Superior temporal gyrus (tissue), 1 donor: ENCODE measurements around the gene CCDC187.

Source experiments
- DNase-seq: peaks from one replicate; pipeline ENCODE4 v3.0.0-alpha.2; 2016; ENCODE audit errors: extremely low spot score

Gene CCDC187

DNA sequence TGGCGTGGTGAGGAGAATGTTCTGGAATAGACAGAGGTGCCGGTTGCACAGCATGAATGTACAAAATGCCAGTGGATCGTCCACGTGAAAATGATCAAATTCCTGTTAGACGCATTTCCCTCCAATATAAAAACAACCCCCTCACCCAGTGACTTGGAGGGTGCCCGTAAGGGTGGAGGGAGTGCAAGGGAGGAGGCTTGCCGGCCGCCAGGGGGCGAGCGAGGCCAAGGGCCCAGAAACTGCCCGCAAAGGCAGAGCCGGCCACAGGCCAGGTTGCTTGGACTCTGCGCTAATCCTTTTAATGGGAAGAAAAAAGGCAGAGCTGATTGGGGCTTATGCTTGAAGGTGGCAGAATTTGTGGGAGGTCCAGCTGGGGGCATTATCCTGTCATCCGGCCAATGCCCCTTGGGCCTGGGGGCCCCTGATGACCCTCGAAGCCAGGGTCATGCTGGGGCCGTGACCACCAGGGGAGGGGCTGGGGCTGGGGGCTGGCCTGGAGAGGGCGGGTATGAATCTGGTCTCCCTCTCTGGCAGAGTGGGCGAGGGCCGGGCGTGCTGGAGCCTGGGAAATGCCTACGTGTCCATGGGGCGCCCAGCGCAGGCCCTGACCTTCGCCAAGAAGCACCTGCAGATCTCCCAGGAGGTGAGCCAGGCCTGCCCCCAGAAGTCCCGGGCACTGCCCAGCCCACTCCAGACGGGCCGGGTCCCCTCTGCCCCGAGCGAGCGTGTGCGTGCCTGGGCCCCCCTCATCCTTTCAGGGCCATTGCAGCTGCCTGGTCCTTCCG, 35.5 kb upstream of the CCDC187 start:
- peak; percentile 74 for DNase-seq

DNA sequence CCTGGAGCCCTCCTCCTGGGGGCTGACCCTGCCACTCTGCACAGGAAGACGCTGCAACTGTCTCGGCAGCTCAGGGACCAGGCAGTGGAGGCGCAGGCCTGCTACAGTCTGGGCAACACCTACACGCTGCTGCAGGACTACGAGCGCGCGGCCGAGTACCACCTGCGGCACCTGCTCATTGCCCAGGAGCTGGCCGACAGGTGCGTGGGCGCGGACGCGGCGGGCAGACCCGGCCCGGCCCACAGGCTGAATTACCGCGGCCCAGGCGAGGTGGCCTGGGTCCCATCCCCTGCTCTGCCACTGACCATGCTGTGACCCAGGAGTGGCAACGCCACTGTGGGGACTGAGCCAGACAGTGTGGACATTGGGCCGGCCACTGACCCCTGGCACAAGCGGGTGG, 34.6 kb upstream of the CCDC187 start:
- DNase-seq = no peak

DNA sequence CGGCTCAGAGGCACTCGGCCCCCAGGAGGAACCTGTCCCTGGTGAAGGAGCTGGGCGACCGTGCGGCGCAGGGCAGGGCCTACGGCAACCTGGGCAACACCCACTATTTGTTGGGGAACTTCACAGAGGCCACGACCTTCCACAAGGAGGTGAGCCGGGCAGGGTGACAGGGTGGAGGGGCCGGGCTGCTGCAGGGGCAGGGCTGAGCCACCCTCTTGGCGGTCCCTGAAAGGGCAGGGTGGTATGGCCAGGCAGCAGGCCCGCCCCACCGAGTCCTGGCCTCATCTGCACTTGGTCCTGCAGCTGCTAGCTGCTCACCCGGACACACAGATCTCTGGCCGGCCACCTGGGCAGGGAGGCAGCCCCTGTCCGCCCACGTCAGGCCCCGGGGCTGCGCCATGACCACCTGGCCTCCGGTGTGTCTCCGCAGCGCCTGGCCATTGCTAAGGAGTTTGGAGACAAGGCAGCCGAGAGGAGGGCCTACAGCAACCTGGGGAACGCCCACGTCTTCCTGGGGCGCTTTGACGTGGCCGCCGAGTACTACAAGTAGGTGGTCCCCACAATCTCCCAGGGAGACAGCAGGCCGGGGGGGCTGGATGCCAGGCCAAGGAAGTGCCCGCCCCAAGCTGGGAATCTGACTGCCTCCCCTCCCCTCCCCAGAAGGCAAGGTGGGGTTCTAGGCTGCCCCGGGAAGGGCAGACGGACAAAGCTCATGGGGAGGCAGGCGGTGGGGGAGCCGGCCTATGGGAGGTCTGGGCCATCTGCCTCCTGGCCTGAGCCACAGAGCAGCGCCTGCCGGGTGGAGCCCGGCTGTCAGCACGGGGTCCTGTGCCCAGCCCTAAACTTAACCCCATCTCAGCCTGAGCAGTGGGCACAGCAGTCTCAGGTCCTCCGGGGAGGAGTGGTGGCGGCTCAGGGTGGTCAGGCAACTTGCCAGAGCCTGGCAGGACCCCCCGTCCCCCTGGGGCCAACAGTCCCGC, 33.8 kb upstream of the CCDC187 start:
- DNase-seq = no peak

DNA sequence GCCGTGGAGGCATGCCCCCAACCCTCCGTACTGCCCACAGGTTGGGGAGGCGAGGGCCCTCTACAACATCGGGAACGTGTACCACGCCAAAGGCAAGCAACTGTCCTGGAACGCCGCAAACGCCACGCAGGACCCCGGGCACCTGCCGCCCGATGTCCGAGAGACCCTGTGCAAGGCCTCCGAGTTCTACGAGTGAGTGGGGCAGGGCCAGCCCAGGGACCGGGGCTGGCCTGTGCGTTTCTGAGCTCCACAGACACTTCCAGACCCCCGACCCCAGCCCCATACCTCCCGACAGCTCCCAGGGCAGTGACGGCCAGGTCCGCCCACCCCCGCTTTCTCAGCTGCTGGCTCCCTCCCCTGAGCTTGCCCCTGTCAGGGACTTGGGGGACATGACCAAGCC, 33.0 kb upstream of the CCDC187 start:
- no peak for DNase-seq

DNA sequence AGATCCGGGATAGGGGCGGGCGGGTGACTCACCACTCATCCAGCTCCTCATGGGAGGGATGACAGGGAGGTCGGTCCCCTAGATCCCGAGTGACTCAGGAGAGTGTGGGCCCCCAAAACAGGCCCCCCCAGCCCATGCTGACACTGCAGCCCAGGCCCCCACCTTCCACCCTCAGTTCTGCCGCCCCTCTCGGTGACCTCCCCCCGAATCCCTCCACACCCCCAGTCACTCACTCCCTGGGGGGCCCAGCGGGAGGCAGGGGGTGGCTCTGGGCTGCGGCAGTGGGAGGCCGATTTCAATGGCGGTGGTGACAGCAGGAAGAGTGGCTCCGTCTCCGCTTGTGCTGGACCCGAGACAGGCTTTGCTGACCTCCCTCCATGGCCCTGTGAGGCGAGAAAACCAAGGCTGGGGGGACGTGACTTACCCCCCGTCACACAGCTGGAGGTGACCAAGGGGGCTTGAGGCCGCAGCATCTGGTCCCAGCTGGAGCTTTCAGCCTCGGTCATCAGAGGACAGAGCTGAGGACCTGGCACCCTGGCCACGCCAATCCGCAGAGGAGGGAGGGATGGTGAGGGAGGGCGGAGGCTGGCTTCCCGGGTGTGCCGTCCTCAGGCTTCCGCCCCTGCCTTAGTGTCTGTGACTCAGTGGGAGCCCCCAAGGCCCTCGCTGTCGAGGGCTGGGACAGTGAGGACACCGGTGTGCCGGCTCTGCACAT, 32.4 kb upstream of the CCDC187 start:
- DNase-seq = no peak

DNA sequence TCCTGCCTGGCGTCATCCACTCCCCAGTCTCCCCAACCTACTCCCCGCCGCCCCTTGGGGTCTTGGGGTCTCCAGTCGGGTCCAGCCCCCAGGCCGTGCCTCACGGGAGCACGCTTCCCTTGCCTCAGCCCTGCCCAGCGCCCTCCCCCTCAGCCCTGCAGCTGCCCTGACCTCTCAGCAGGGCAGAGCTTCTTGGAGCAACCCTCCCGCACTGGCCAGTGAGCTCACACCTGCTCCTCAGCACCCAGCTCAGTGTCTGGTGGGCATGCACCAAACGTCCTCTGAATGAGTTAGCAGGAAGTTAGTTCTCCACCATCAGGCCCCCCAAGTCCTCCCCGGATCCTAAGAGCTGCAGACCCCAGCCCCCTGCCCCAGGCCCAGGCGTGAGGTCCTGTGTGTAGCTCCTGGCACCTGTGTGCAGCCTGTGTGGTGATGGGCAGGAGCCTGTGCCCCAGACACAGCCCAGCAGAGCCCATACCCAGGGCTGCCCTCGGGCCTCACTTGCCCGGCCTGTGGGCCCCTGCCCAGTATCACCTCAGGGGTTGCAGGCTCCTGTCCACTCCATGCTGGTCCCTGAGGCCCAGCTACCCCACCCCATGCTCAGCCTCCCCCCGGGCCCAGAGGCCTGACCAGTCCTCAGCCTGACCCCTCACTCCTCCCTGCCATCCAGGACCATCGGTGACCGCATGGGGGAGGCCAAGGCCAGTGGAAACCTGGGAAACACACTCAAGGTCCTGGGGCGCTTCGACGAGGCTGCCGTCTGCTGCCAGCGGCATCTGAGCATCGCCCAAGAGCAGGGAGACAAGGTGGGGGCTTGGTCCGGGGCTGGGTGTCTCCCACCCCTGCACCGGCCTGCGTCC, 31.6 kb upstream of the CCDC187 start:
- no peak for DNase-seq

DNA sequence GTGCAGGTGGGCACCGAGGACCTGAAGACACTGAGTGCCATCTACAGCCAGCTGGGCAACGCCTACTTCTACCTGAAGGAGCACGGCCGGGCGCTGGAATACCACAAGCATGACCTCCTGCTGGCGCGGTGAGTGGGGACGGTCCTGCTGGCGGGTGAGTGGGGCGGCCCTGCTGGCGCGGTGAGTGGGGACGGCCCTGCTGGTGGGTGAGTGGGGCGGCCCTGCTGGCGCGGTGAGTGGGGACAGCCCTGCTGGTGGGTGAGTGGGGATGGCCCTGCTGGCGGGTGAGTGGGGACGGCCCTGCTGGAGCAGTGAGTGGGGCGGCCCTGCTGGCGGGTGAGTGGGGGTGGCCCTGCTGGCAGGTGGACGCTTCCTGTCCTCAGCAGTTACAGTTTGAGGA, 30.6 kb upstream of the CCDC187 start:
- DNase-seq = no peak

DNA sequence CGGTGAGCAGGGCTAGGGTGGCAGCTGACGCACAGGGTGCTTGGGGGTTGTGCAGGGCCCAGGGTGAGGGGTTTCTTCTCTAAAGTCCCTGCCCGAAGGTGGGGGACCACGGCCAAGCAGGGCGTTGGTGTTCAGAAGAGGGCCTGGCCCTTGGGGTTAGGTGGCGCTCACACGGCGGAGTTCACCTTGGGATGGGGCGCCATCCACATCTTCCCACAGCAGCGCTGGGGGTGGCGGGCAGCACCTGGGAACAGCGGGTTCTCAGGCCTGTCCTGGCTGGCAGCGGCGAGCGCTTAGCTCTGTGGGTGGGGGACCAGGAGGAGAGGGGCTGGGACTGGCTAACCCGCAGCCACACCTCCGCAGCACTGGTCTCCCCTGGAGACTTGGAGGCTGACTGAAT, 29.6 kb upstream of the CCDC187 start:
- no peak for DNase-seq

DNA sequence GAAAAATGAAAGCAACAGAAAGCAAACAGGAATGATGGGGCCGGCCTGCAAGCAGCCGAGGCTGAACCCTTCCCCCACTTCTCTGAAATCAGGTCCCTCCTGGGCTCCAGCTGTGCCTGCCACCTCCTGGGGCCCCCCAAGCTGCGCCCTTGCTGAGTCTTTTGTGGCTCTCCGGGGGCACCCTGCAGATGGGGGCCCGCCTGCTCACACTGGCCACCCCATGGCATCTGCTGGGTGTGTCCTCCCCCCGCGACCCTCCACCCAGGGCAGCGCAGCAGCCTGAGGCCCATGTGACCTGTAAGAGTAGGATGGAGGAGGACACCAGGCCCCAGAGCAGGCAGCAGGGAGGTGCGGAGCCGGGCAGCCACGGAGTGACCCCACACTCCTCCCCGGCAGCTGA, 29.2 kb upstream of the CCDC187 start:
- no peak for DNase-seq

DNA sequence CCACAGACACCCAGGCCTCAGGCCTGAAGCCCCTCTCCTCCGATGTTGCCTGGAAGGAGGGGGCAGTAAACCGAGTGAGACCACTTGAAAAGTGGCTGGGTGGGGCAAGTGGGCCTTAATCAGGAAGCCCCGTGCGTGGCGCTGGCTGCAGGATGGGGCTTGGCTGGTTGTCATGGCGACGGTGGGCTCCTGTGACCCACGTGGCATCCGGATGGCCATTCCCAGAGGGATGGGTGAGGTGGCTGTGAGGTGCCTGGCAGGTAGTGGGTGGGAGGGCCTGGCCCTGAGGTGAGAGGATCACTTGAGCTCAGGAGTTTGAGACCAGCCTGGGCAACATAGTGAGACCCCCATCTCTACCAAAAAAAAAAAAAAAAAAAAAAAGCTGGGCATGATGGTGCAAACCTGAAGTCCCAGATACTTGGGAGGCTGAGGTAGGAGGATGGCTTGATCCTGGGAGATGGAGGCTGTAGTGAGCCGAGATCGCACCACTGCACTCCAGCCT, 28.6 kb upstream of the CCDC187 start:
- no peak for DNase-seq

DNA sequence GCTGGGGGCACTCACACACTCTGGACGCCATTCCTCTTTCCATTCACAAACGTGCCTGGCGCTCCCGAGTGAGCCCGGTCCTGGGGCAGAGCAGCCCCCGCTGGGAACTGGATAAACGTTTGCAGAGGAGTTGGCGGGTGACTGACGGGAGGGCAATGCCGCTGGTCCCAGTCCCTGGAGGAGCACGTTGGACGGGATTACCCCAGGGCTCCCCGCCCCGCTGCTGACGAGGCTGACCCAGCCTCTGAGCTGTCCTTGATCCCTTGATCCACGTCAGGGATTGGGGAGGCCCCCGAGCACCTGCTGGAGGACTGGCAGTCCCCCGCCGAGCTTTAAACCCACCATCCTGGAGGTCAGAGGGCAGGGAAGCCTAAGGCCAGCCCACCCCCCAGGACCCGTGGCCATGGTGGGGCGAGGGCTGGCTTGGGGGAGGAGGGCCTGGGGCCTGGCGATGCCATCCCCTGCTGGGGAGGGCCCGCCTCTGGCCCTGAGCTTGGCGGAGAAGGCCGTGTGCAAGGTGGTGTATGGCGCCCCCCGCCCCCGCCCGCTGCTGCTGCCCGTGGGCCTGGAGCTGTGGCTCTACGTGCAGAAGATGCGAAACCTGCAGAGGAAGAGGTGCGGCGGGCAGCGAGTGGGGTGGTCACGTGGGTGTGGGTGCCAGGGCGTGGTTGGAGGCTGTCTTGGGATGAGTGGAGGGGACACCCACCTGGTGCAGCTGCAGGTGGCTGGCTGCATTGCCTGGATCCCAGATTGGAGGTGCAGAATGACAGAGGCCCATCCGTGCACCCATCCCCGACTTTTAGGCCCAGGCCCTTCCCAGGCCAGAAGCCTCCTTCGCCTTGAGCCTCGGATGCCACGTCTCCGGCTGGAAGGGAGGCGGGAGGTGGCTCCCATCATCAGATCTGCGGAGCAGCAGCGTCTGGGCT, 27.9 kb upstream of the CCDC187 start:
- DNase-seq = no peak

DNA sequence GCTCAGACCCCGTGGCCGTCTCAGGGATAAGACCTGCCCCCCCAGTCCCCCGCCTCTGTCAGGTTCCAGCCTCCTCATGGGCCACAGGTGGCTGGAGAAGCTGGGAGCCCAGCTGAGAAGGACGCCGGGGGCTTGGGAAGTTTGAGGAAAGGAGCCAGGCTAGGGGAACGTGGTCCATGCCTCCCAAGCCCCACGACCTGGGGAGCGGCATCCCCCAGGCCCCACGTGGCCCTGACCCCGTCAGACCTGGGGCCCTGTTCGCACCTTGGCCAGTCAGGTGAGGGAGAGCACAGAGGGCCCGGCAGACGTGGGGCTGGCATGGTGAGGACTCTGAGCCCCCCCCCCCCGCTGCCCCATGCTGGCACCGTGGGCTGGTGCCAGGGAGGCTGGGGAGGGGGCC, 27.1 kb upstream of the CCDC187 start:
- no peak for DNase-seq

DNA sequence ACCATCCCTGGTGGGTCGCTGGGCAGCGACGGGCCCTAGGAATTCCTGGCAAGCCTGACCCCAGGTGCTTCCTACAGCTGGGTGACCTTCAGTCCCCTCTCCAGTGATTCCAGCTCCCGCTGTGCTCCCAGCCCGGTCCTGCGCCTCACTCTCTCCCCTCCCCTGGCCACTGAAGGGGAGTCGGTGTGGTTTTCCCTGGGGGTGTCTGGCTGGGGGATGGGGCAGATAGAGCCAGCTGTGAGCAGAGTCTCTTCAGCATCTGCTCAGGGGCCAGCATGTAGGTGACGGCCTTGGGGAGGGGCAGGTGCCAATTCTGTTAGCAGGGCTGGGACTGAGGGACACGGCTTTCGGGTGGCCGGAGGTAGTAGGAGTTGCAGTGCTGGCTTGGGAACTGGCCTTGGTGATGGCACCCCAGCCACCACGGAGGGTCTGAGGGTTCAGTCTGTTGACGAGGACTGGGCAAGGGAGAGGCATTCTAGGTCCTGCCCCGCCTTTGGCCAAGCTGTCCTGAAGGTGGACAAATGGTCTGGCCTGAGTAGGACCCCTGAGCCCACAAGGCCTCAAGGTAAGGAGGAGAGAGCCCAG, 26.6 kb upstream of the CCDC187 start:
- no peak for DNase-seq

DNA sequence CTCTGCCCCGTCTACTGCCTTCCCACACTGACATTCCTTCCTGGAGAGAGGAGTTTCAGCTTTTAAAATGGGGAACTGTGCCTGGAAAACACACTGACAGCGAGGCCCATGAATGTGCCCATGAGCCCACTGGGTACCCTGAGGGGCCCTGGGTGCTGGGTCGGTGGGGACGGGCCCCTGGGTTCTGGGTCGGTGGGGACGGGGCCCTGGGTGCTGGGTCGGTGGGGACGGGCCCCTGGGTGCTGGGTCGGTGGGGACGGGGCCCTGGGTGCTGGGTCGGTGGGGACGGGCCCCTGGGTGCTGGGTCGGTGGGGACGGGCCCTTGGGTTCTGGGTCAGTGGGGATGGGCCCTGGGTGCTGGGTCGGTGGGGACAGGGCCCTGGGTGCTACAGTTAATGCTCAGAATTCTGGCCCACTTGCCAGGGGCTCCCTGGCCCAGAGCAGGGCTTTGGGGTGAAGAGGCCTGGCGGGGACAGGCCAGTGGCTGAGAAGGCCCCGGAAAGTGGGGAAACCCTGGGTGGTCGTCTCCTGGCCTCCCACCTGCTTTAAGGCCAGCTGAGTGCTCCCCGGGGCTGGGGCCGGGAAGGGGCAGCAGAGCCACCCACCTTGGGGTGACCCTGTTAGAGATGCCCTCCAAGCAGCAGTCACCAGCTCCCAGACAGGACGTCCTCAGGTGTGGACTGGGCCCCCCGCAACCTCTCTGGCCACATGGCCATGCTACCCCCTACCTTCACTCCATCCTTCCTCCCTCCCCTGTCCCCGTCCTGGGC, 25.9 kb upstream of the CCDC187 start:
- no peak for DNase-seq

DNA sequence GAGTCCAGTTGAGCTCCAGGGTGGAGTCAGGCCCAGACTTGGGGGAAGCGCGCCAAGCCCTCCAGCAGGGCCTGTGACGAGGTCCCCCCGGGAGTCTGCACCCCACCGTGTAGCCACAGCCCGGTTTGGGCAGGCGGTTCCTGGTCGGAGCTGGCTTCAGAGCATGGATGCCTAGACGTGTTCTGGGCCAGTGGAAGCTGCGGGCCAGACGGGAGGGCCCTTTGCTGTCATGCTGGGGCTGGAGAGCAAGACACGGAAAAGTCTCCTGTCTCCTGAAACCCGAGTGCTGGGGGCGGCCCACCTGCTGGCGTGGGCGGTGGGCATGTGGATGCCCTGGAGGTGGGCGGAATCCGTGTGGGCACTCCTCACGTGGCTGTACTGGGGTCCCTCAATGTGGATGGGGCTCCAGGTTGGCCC, 25.3 kb upstream of the CCDC187 start:
- DNase-seq = no peak

DNA sequence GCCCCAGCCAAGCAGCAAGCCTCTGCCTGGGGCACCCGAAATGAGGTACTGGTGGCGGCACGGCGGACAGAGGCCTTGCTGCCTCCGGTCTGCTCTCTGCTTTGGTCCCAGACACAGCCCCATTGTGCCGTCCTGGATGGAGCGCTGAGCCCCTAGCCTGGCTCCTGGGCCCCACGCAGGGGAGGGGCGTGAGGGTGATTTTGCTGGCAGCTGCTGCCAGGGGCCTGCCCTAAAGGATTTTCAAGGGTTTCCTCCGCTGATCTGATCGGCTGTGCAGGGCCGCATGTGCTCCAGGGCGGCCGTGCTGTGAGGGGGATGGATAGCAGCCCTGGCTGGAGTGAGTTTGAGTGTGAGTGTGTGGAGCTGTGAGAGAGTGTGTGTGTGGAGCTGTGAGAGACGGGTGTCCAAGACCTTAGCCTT, 24.7 kb upstream of the CCDC187 start:
- DNase-seq = peak; percentile 39

DNA sequence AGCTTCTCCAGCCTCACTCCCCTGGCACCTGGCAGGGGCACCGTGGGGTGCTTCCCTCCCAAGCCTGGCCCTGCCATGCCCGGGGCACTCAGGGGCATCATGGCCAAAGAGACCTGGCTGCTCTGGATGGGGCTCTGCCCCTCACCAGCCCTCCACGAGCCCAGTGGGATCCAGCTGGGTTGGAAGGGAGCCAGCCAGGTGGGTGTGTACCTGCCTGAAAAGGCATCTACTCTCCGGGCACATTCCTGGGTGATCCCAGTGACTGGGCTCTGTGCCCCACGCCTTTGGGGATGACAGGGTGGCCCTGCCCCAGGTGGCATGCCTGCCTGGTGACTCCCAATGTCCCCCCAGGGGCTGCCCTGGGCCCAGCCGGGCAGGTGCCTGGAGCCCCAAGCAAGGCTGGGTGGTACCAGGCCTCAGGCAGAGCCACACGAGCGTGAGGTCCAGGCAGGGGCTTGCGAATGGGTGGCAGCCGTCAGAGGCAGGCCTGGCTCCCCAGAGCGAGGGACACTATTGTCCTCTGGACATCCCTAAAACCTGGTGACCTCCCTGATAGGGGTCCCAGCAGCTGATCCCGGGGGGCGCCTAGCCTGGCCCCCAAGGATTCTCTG, 24.2 kb upstream of the CCDC187 start:
- DNase-seq = no peak

DNA sequence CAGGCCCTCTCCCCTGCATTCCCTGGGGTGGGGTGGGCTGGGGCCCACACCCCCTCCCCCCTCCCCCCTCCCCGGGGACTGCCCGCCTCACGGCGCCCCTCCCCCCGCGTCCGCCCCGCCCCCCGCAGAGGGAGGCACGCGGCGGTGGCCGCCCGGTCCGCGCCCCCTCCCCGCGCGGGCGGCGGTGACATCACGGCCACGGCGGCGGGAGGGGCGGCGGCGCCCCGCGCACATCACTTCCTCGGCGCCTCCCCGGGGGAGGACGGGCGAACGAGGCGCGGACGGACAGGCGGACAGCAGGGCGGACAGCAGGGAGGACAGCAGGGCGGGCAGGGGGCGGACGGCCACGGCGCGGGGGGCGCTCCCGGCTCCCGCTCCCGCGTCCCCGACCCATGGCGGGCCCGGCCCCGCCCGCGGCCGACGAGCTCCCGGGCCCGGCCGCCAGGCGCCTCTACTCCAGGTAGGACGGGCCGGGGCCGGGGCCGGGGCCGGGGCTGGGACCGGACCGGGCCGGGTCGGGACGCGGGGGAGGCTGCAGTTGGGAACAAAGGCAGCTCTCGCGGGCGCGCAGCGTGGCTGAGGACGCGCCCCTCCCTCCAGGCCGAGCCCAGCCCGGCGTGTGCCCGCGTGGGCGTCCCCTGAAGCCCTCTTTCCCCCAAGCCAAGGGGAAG, 23.5 kb upstream of the CCDC187 start, which contains the start of gene GPSM1:
TSS of gene GPSM1 (plus strand) at position 236 of the 671 bp plus-strand sequence. CDS start at position 393, 157 bp downstream.
- DNase-seq = peak; percentile 22
